GM18507 (cell line): ENCODE measurements around the gene RYR2.
A peak's percentile ranks its signal among the peaks of the same experiment; 100 is the strongest.

Source experiments
- DNase-seq: peaks from one replicate; pipeline ENCODE4 v3.0.0; 2011; ENCODE audit warnings: low read depth; ENCODE audit not compliant: insufficient read length; ENCODE audit errors: extremely low spot score
- FAIRE-seq: peaks from 2 replicates; lab custom pipeline; 2011; peaks lifted over from hg19 to GRCh38; lab: Jason Lieb, UNC

The RYR2 gene

DNA sequence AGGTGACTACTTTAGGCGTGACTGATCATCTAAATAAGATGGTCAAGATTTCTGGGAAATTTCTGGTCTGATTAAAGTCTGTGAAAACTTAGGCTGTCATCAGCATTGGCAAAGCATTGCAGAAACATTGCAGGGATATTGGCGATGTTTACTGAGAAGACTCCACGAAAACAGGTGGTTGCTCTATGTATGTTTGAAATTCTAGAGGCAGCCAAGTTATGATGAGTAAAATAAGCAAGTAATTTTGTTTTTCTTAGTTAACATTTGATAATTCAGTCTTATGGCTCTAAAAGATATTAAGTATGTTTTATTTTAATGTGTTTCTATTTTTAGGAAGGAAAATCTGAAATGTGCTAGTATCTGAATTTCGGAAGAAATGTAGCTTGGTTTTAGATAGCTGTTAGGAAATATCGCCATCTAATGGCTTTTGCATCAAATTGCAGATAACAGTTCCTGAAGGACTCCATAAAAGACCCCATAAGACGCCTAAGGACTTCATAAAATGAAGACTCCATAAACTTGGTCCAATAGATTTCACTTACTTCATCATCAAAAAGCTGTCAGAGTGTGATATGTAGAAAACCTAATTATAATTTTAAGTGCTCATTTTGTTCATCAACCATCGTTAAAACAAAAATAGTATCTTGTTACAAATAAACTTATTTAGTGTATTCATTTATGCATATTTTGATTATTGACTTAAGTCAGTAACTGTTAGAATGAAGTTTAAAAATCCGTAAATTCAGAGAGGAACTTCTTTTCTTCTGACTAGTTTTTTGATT is 344.6 kb downstream of the RYR2 start:
- DNase-seq (peak; percentile 3), FAIRE-seq (peak; percentile 67)

DNA sequence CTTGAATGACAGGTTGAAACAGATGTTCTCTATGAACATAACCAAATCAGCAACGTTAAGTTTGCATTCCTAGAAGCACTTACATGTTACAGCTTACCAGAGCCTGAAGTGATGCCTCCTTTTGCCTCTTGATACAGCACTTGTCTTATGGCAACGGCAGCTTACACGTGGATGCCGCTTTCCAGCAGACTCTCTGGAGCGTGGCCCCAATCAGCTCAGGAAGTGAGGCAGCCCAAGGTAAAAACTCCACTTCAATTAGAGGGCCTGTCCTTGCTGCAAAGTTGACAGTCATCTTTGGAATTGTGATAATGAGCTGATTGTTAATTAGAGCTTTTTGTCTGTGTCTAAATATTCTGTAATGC is 345.1 kb downstream of the RYR2 start:
- FAIRE-seq (no peak), DNase-seq (no peak)

DNA sequence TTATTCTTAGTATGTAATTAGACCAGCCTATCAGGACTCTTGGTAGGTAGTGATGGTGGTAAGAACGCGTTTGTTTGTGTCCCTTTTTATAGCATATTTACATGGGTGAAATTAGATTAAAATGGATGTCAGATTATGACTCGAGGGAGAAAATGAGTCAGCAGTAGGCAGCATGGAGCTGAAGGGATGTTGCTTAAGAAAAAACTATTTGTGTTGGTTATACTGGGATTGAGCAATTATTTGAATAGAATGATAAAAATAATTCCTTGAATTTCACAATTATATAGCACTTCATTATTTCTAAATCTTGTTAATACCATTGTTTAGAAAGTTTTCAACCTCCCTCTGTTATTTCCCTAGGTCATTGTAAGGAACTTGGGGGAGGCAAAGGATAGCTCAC is 348.8 kb downstream of the RYR2 start:
- DNase-seq = no peak
- FAIRE-seq = no peak

DNA sequence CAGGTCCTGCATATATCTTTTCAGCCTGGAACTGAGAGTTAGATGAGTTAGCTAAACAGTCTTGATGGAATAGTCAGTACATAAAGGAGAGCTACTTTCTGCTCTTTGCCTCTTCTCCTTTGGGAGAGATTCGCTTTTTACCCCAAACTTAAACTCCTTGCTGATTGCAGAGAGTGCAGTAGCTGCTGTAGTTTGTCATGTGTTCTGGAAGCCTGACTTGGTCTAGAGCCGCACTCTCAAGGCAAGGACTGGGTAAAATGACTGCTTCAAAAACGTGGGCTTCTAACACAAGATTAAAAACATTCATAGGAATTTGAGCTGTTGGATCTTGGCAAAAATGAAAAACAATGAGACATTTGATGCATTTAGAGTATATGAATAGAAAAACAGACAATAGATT is 351.6 kb downstream of the RYR2 start:
- FAIRE-seq (no peak), DNase-seq (no peak)

DNA sequence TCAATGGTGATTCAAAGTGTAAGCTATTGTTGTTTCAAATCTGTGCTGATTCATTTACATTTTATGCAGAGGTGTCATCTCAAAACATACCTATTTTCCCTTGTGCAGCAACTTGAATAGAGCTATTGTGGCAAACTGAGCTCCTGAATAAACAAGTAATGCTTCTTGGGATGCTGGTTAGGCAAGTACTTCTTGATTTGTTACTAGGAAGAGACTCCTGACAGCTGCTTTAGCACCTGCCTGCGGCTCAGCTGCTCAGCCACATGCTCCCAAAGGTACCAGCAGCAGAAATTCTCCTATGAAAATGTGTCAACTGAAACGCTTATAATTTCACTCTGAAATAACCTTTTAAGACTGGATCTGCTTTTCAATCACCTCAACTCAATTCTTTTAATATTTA is 352.3 kb downstream of the RYR2 start:
- no peak for DNase-seq
- FAIRE-seq = no peak

DNA sequence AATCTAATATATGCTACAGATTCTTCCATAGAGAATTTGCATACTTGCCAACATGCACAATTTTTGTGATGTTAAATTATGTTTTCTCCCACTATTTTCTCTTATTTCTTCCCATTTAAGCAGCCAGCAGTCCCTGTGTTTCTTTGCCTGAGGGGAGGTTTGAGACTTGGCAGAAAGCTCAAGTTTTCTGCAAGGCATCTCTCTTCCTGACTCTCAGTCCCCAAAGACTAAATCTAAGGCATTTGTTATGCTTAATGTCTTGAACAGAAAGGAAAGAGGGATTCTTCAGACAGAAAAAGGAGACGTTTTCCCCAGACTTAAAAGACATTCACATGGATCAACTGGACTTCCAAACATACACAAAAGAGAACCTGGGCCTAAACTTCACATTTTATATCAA is 354.4 kb downstream of the RYR2 start:
- no peak for FAIRE-seq
- DNase-seq = no peak

DNA sequence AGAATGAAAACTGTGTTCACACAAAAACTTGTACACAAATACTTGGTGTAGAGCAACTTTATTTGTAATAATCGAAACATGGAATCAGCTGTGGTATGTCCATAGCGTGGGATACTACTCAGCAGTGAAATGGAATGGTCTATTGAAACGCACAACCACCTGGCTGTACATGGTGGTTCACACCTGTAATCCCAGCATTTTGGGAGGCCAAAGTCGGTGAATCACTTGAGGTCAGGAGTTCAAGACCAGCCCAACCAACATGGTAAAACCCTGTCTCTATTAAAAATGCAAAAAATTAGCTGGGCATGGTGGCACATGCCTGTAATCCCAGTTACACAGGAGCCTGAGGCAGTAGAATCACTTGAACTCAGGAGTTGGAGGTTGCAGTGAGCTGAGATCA is 356.8 kb downstream of the RYR2 start:
- no peak for FAIRE-seq
- no peak for DNase-seq

DNA sequence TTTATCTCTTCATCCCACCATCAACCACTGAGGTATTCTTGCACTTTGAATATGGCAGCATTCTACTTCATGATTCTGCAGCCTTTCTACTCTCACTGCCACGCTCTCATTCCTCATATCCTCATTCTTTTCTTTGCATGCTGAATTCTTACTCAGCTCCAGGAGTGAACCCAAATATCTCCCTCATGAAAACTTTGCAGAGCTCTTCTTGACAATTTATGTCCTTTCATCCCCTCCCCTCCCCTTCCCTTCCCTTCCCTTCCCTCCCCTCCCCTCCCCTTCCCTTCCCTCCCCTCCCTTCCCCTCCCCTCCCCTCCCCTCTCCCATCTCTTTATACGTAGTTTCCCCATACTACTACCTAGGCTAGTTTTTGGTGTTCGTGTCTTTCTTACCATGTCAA is 363.9 kb downstream of the RYR2 start:
- FAIRE-seq (no peak), DNase-seq (no peak)

DNA sequence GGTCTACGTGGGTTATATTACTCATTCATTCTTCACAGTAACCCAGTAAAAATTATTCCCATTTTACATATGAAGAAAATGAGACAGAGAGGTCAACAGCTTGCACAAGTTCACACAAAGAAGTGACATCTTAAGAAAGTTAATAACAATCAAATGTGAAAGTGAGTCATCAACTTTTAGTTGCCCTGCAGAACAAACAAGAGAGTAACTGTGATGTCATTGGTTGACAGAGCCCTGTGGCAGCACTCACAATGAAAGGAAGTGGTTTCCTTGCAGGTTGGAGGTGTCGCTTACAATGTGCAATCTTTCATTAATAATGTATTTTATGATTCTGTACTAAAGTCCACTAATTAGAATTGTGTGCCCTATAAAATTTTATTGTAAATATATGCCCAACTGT is 369.6 kb downstream of the RYR2 start:
- FAIRE-seq (no peak), DNase-seq (no peak)

DNA sequence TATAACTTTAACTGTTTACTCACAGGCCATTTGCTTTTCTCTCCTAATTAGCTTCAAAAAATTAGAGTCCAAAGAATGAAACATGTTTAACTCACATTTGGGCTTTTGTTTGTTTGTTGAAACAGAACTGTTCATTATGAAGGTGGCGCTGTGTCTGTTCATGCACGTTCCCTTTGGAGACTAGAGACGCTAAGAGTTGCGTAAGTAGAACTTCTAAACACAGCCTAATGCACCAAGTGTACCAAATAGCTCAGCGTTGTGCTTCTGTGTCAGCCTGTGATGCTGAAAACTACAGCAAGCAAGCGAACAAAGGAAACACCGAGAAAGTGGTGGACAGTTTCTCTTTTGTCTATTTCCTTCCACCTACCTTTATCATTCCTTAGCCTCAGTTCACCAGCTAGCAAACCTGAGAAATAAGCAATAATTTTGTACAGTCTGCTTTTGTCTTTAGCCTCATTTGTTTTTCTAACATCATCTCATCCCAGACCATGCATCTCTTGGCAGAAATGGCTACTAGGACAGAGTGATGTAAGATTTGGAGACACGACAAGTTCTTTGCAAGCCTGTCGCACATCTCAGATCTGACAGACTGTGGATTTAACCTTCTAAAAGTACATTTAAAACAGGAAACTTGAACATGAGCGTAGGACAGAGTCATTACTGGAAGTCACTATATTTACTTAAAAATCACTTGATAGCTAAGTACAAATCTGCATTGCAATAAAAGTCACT is 375.1 kb downstream of the RYR2 start:
- DNase-seq = no peak
- no peak for FAIRE-seq

DNA sequence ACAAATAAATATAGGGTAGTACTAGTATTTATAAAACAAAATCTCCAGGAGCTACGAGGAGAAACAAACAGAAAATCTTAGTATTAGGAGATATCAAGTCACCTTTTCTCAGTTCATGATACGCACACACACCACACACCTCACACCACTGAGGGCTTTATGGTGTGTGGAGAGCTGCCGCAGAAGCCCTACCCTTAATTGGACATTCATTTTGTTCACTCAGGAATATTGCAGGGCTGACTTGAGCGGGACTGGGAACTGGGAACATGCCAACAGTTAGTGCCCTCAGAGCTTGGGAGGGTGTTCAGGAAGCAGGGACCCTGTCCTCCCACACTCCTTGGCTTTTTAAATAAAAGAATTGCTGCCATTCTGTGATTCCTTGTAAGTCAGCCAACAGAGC is 386.8 kb downstream of the RYR2 start:
- FAIRE-seq (no peak), DNase-seq (no peak)

DNA sequence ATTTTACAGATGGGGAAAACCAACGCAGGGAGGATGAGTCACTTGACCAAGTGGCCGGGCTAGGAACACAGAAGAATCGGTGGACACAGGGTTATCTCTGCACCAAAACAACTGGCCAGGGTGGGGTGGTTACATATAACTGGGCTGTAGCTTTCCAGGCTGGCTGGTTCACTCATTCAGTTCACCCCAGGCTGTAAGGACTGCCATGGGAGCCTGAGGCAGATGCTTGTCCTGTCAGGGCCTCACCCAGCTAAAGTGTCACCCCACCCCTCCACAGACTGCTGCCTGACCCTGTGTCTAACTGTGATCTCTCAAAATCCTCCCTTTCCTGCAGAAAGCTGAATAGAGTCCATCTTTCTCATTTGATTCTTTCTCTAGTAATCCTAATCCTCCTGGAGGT is 387.3 kb downstream of the RYR2 start:
- DNase-seq (no peak), FAIRE-seq (no peak)

DNA sequence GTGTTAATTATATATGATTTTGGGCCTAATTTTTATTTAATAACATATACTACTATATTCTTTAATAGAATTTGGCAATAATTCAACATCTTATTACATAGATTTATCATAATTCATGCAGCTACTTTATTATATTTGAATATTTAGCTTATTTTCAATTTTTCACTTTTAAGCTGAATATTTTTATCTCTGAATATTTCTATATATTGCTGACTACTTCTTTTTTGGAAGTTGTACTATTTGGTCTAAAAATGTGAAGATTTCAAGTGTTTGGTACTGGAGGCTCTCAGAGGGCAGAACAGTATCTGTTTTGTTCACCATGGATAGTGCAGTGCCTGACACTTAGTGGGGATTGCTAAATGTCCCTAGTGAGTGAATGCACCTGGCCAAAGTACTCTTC is 389.5 kb downstream of the RYR2 start:
- DNase-seq (no peak), FAIRE-seq (no peak)

DNA sequence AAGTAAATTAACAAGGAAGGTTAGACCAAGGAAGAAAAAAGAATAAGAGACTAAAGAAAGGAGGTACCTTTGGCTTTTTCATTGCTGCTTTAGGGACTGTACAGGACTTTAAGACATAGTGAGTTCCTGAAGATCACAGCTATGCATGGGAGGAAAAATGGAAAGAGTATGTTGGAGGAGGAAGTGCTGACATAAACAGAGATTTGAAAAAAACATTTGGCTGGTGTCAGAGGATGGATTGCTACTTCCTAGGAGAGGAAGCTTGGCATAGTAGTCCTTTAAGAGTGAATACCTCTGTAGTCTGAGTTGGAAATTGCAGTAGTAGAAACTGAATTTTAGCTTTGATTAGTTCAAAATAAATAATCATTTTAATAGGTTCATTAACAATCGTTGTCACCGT is 398.4 kb downstream of the RYR2 start:
- no peak for FAIRE-seq
- DNase-seq = no peak

DNA sequence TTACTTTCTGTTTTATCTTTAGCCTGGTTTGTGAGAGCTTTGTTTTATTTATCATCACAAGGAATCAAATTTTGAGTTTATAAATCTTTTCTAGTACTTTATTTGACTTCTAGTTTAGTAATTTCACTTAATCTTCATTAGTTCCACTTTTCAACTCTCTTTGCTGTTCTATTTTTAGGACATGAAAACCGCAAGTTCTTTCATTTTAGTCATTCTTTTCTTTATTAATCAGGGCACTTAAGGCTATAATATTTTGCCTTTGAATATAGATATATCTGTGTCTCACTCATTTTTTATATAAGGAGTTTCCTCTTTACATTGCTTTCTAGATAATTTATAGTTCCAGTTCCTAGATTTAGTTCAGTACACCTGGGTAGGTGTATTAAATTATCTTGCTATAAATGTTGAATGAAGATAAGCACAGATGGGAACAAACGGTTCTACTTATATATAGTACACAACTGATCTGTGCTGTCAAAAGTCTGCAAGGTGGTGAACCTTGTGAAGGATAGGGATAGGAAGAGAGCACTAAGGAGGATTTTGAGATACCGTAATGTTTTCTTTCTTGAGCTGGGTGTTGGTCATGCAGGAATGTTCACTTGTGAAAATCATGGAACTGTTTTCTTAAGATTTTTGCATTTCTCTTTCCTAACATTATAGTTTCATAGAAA is 402.3 kb downstream of the RYR2 start:
- DNase-seq (no peak), FAIRE-seq (no peak)

DNA sequence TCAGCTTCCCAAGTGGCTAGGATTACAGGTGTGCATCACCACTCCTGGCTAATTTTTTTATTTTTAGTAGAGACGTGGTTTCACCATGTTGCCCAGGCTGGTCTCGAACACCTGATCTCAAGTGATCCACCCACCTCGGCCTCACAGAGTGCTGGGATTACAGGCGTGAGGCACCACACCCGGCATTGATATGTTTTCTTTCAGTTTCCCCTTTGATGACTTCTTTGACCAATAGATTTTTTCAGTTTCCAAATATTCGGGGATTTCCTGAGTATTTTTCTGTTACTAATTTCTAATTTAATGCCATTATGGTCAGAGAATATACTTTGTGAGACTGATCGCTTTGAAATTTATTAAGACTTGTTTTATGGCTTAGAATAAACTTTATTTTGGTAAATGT is 406.1 kb downstream of the RYR2 start:
- FAIRE-seq (no peak), DNase-seq (no peak)

DNA sequence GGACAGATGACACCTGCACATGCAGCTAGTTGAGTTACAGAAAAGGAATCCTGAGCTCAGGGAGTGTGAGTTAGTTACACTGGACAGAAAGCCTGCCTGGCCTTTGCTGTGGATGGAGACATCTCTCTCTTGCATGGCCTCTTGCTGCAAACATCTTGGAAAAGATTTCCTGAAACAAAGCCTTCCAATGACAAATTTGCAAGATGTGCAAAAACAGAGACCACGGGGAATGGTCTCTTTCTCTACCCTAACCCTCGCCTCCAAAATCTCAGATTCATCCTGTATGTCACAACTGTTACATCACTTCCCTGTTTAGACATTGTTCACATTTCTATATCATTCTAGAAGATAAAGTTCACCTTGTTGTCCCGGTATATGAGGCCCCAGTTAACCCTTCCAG is 415.6 kb downstream of the RYR2 start:
- DNase-seq = no peak
- no peak for FAIRE-seq

DNA sequence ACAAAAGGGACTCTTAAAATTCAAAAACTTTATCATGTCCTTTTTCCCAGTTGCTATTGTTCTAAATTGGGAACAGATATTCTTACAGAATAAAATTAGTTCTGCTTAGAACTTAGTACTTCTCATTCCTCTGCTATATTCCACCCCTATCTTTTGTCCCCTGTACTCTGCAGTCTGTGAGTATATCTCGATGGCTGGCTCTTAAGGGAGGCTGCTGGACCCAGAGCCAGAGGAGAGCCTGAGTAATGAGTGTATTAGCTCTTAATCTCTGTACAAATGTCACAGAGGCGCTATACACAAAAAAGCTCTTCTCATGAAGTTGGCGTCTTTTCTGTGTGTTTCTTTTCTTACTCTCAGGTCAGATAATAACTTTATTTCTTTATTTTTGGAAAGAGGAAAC is 425.3 kb downstream of the RYR2 start:
- DNase-seq (no peak), FAIRE-seq (no peak)

DNA sequence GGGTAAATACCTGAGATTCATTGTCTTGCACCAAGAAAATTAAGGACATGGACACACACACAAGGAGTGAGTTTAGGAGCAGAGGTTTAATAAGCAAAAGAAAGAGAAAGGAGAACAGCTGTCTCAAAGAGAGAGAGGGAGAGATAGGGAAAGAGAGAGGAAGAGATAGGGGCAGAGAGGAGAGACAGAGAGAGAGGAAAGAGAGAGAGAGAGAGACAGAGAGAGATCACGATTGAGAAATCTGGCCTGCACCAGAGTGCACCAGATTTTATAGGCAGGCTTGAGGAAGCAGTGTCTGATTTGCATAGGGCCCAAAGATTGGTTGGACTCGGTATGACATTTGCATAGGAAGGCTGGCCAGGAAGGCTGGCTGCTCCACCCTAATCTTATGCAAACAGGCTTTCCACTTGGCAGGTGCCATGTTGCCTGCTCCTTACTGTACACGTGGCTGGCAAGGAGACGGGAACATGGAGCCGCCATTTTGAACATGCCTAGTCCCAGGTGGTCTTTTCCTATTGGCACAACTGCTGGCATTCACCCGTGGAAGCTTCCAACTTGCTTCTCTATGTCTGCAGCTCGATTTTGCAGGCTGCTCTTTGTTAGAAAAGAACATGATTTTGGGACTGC is 428.8 kb downstream of the RYR2 start:
- FAIRE-seq (no peak), DNase-seq (no peak)

DNA sequence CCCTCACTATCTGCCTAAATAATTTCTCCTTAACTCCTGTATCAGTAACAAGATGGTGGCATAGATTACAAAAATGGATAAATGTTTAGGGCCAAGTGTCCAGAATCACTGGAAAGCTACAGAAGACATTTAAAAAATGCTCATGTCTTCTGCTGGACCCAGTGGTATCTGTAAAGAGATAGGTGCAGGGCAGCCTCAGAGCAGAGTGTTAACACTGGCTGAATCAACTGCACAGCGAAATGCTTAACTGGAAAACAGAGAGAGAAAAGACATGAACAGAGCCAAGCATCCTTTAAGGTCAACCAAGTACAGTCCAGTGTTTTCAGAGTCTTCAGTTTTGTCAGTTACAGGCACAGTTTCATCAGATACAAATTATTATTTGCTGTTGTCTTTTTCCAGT is 429.4 kb downstream of the RYR2 start:
- FAIRE-seq (no peak), DNase-seq (no peak)
